Neural cell (in vitro differentiated cells): ENCODE measurements around the gene FOXI1.

Source experiments
- RAD21 ChIP-seq: fragments of 450-650 bp; conservative IDR thresholded peaks from 2 replicates; pipeline ENCODE4 v1.6.1; 2014; ENCODE audit warnings: antibody characterized with exemption, mild to moderate bottlenecking, moderate library complexity
- SMC3 ChIP-seq: fragments of 450-650 bp; conservative IDR thresholded peaks from 2 replicates; pipeline ENCODE4 v1.6.1; 2014; ENCODE audit warnings: antibody characterized with exemption, mild to moderate bottlenecking, moderate library complexity; ENCODE audit not compliant: poor library complexity
- TF ChIP-seq, protein P1 (sequence below): fragments of 450-650 bp; IDR thresholded peaks from 2 replicates; pipeline ENCODE4 v1.5.1; 2014; ENCODE audit warnings: antibody characterized with exemption, mild to moderate bottlenecking, moderate library complexity; ENCODE audit not compliant: poor library complexity, severe bottlenecking

DNA sequence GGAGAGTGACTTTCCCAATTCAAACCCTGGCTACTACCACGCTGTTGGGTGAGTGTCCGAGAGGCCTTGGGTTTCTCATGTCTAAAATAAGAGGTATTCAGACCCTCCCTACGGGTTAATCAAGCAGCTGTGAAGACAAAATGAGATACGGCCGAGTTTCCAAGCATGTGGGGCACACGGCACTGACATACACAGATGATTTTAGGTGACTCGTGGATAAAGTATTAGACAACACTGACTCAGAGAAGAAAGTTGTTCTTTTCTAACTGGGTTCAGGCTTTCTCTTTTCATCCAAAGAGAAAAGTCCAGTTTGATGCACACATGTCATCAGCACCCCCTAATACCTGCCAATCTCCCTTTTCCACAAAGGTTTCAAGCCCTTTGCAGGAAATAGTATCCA is 15.6 kb downstream of the FOXI1 start:
- TF ChIP-seq SMC3 (no peak), RAD21 (no peak)
- TF ChIP-seq, protein P1, sequence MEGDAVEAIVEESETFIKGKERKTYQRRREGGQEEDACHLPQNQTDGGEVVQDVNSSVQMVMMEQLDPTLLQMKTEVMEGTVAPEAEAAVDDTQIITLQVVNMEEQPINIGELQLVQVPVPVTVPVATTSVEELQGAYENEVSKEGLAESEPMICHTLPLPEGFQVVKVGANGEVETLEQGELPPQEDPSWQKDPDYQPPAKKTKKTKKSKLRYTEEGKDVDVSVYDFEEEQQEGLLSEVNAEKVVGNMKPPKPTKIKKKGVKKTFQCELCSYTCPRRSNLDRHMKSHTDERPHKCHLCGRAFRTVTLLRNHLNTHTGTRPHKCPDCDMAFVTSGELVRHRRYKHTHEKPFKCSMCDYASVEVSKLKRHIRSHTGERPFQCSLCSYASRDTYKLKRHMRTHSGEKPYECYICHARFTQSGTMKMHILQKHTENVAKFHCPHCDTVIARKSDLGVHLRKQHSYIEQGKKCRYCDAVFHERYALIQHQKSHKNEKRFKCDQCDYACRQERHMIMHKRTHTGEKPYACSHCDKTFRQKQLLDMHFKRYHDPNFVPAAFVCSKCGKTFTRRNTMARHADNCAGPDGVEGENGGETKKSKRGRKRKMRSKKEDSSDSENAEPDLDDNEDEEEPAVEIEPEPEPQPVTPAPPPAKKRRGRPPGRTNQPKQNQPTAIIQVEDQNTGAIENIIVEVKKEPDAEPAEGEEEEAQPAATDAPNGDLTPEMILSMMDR = no peak
